SU-DHL-6 (cell line): ENCODE measurements around the gene DISP1.
"Not testable (repeated sequence)": the region's sequence is repeated elsewhere in the genome, so short reads cannot be mapped to it uniquely, and the experiment has no call there.

ENCODE experiments used
- H2AFZ ChIP-seq: fragments of 200-600 bp; sonication (generic); 2 replicates; pipeline ENCODE4 v1.6.1; 2014; ENCODE audit warnings: low read depth, mild to moderate bottlenecking, moderate library complexity, mixed read lengths, antibody characterized with exemption, low read length; ENCODE audit not compliant: severe bottlenecking
- H3F3A ChIP-seq: fragments of 200-600 bp; shearing (Covaris generic); 2 replicates; pipeline ENCODE4 v1.6.0; 2016; ENCODE audit warnings: antibody characterized with exemption, mild to moderate bottlenecking; ENCODE audit not compliant: insufficient read depth
- H3K27ac ChIP-seq: fragments of 200-600 bp; sonication (generic); 2 replicates; pipeline ENCODE4 v1.5.1; 2016; ENCODE audit warnings: low read depth, mild to moderate bottlenecking, low read length, moderate library complexity, mixed read lengths
- H3K27me3 ChIP-seq: fragments of 200-600 bp; sonication (generic), shearing (Covaris generic); 2 replicates; pipeline ENCODE4 v1.6.0; 2014; ENCODE audit warnings: mild to moderate bottlenecking, low read length
- H3K36me3 ChIP-seq: fragments of 200-600 bp; sonication (generic); 2 replicates; pipeline ENCODE4 v1.6.1; 2014; ENCODE audit warnings: mild to moderate bottlenecking, low read length, mixed read lengths
- H3K4me2 ChIP-seq: fragments of 300-600, 200-600 bp; shearing (Covaris generic), sonication (generic); 2 replicates; pipeline ENCODE4 v1.6.0; 2014; ENCODE audit warnings: low read length, low read depth, mild to moderate bottlenecking; ENCODE audit not compliant: poor library complexity, severe bottlenecking
- H3K4me3 ChIP-seq: fragments of 200-600 bp; sonication (generic); 2 replicates; pipeline ENCODE4 v1.5.1; 2014; ENCODE audit warnings: antibody characterized with exemption, low read length, mild to moderate bottlenecking, mixed read lengths; ENCODE audit not compliant: insufficient read depth, poor library complexity, severe bottlenecking
- H3K79me2 ChIP-seq: fragments of 200-600 bp; sonication (generic); 2 replicates; pipeline ENCODE4 v1.6.1; 2014; ENCODE audit warnings: mild to moderate bottlenecking, low read length, moderate library complexity; ENCODE audit not compliant: insufficient read depth
- H3K9ac ChIP-seq: fragments of 200-600 bp; sonication (generic); 2 replicates; pipeline ENCODE4 v1.7.0; 2014; ENCODE audit warnings: mild to moderate bottlenecking, low read length
- H3K9me2 ChIP-seq: fragments of 200-600 bp; sonication (generic); replicated peaks from 2 replicates; pipeline ENCODE4 v1.6.1; 2014; ENCODE audit warnings: low read length; ENCODE audit not compliant: insufficient read depth
- H3K9me3 ChIP-seq: fragments of 200-600 bp; sonication (generic); 2 replicates; pipeline ENCODE4 v1.6.1; 2014; ENCODE audit warnings: low read length, mixed read lengths; ENCODE audit not compliant: insufficient read depth
- H4K20me1 ChIP-seq: fragments of 200-600 bp; sonication (generic); 2 replicates; pipeline ENCODE4 v1.6.1; 2014; ENCODE audit warnings: low read depth, mild to moderate bottlenecking, antibody characterized with exemption, low read length, moderate library complexity, mixed read lengths
- CTCF ChIP-seq: fragments of 200-600 bp; sonication (generic); IDR thresholded peaks from one replicate; pipeline ENCODE4 v1.5.1; 2017; ENCODE audit warnings: antibody characterized with exemption, mild to moderate bottlenecking, low read length, moderate library complexity; ENCODE audit not compliant: insufficient read depth, poor library complexity, severe bottlenecking
- EZH2phosphoT487 ChIP-seq: fragments of 200-600 bp; sonication (generic), shearing (Covaris generic); conservative IDR thresholded peaks from 2 replicates; pipeline ENCODE4 v1.6.1; 2018; ENCODE audit warnings: mild to moderate bottlenecking, antibody characterized with exemption, low read length, moderate library complexity, mixed read lengths

The DISP1 gene

GRCh38 chr1:222844411-222844779, 29.6 kb downstream of the DISP1 start:
- Histone ChIP-seq H4K20me1 (0 out of 2 replicates have a peak, but pooled peaks cover 2% of the 10 kb centered on the region), H3K4me3 (no peak overlapping the region), H3K9me2 (no peaks in the 10 kb centered on the region), H3K79me2 (no peaks in the 10 kb centered on the region), H3K27me3 (no peaks in the 10 kb centered on the region), H3K36me3 (no peaks in the 10 kb centered on the region), H3K4me2 (no peak overlapping the region), H3F3A (no peaks in the 10 kb centered on the region), H3K9me3 (no peaks in the 10 kb centered on the region), H2AFZ (no peak overlapping the region), H3K27ac (no peak overlapping the region), H3K9ac (no peak overlapping the region)
- TF ChIP-seq CTCF (no peak), EZH2phosphoT487 (no peak)

GRCh38 chr1:222845763-222846162, 30.9 kb downstream of the DISP1 start:
- Histone ChIP-seq H3K9ac (no peak overlapping the region), H3K27me3 (no peaks in the 10 kb centered on the region), H3K36me3 (no peaks in the 10 kb centered on the region), H3F3A (no peaks in the 10 kb centered on the region), H3K4me3 (no peak overlapping the region), H2AFZ (no peak overlapping the region), H3K9me2 (no peaks in the 10 kb centered on the region), H3K79me2 (no peaks in the 10 kb centered on the region), H3K9me3 (no peaks in the 10 kb centered on the region), H4K20me1 (0 out of 2 replicates have a peak, but pooled peaks cover 2% of the 10 kb centered on the region), H3K4me2 (no peak overlapping the region), H3K27ac (no peak overlapping the region)
- no peak for TF ChIP-seq CTCF
- no peak for TF ChIP-seq EZH2phosphoT487

GRCh38 chr1:222850550-222850949, 35.7 kb downstream of the DISP1 start:
- not testable (repeated sequence) for H3K27ac ChIP-seq, H2AFZ ChIP-seq, H3K27me3 ChIP-seq, H4K20me1 ChIP-seq, H3K9me3 ChIP-seq, H3K4me3 ChIP-seq, H3F3A ChIP-seq, H3K4me2 ChIP-seq, H3K79me2 ChIP-seq, H3K9ac ChIP-seq, H3K9me2 ChIP-seq, H3K36me3 ChIP-seq

GRCh38 chr1:222852326-222852725, 37.5 kb downstream of the DISP1 start:
- H3K9me2 ChIP-seq: no peaks in the 10 kb centered on the region
- H3K79me2 ChIP-seq: no peaks in the 10 kb centered on the region
- no peaks in the 10 kb centered on the region for H3K36me3 ChIP-seq
- no peaks in the 10 kb centered on the region for H4K20me1 ChIP-seq
- no peak overlapping the region for H3K4me3 ChIP-seq
- H3F3A ChIP-seq: no peaks in the 10 kb centered on the region
- H2AFZ ChIP-seq: no peak overlapping the region
- H3K9me3 ChIP-seq: no peaks in the 10 kb centered on the region
- H3K27me3 ChIP-seq: no peaks in the 10 kb centered on the region
- no peak for TF ChIP-seq CTCF
- TF ChIP-seq EZH2phosphoT487: no peak
- H3K9ac ChIP-seq: no peak overlapping the region
- no peak overlapping the region for H3K27ac ChIP-seq
- H3K4me2 ChIP-seq: no peak overlapping the region
